HepG2 (cell line): Measurements from ENCODE around the gene RANBP3. TPM values are rescaled to one million over a fixed set of nuclear protein-coding genes. Genes with fewer than 3 reads are reported as not detected.

Experiments
- BRD4 ChIP-seq: sonication (generic); formaldehyde crosslinking; IDR thresholded peaks from 2 replicates; pipeline ENCODE4 v1.4.0; 2020; ENCODE audit warnings: missing genetic modification reagents
- GZF1 ChIP-seq: sonication (generic); formaldehyde crosslinking; IDR thresholded peaks from 2 replicates; pipeline ENCODE4 v1.5.1; 2020; ENCODE audit warnings: mild to moderate bottlenecking, missing genetic modification reagents
- KAT8 ChIP-seq: IDR thresholded peaks from 2 replicates; pipeline ENCODE4 v1.6.1; 2016; ENCODE audit warnings: missing genetic modification reagents, missing compliant biosample characterization
- MZF1 ChIP-seq: sonication (generic); formaldehyde crosslinking; IDR thresholded peaks from 2 replicates; pipeline ENCODE4 v1.8.1; 2023; ENCODE audit warnings: mild to moderate bottlenecking, missing genetic modification reagents, borderline replicate concordance
- PRPF4 ChIP-seq: fragments of 200-400 bp; formaldehyde crosslinking; IDR thresholded peaks from 2 replicates; pipeline ENCODE4 v1.6.1; 2016; ENCODE audit warnings: low read length, low read depth; ENCODE audit not compliant: poor library complexity, severe bottlenecking
- SOX13 ChIP-seq, 3 experiments: fragments of 450-650 bp in 1 of 3; sonication (generic) in 1 of 3; formaldehyde crosslinking in 1 of 3; IDR thresholded peaks in 2 of 3; conservative IDR thresholded peaks in 1 of 3; 2 replicates each; pipeline versions ENCODE4 v1.5.0 to v1.6.1; 2016 to 2020; ENCODE audit warnings: antibody characterized with exemption in 1 of 3, mild to moderate bottlenecking in 1 of 3, missing compliant biosample characterization in 1 of 3, missing genetic modification reagents in 1 of 3, moderate library complexity in 1 of 3
- ZKSCAN1 ChIP-seq: fragments of 150-350 bp; IDR thresholded peaks from 2 replicates; pipeline ENCODE4 v1.6.1; 2014; ENCODE audit warnings: low read length
- ZMYM2 ChIP-seq: sonication (generic); formaldehyde crosslinking; IDR thresholded peaks from 2 replicates; pipeline ENCODE4 v1.8.0; 2022; ENCODE audit warnings: mild to moderate bottlenecking, missing genetic modification reagents
- polyA plus RNA-seq, 8 experiments: library from polyadenylated mRNA; depleted of rRNA in 3 of 8; stranded (reverse) in 7 of 8; unstranded in 1 of 8; fragments of >200 nt; fragmentation: Illumina TruSeq in 4 of 8; extraction: Trizol in 4 of 8; gene quantifications; 2 replicates each; pipeline versions ENCODE4 v1.2.1 to v1.2.3, GENCODE V29; 2011 to 2016; ENCODE audit warnings: low read depth in 4 of 8, missing spikeins in 1 of 8, mixed read lengths in 1 of 8; ENCODE audit not compliant: insufficient read depth in 1 of 8
- total RNA-seq, 5 experiments: library from RNA; depleted of rRNA; stranded (reverse); fragments of >200 nt; fragmentation: Illumina TruSeq; extraction: Trizol; gene quantifications; 2 replicates each; pipeline ENCODE4 v1.2.3, GENCODE V29; 2016; ENCODE audit warnings: low read depth in 1 of 5
- TF ChIP-seq, protein P1 (sequence below): sonication (generic); formaldehyde crosslinking; IDR thresholded peaks from 2 replicates; pipeline ENCODE4 v1.9.0; 2021; ENCODE audit warnings: mild to moderate bottlenecking, missing genetic modification reagents

The RANBP3 gene
- total and polyA plus RNA-seq, 2 of the 13 experiments (the other 11 are each of a cell fraction or from before 2014, with no cell fraction given) = 39.5 to 149 TPM

DNA sequence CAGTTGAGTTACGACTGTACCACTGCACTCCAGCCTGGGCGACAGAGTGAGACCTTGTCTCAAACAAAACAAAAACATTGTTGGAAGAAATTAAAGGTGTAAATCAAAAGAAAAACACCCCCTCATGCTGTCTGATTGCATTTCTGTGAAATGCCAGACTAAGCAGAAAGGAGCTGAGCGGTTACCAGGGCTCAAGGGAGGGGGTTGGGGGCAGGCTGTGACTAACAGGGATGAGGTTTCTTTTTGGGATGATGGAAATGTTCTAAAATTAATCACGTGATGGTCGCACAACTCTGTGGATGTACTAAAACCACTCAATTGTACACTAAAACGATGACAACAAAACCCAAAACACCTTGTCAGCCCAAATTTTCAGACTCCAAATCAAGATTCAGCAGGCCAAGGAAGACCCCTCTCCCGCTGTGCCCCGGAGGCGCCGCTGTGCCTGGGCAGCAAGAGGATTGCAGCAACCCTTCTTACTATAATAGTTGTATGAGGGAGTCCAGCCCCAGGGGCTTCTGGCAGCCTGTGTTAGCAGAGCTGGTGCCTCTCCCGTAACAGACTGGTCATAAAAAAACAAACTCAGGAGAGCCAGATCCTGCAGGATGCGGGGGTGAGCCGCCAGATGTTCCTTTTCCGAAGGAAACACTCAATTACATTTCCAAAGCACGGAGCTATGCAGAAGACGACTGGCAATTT, 43.0 kb downstream of the RANBP3 start (continued):
- TF ChIP-seq, protein P1, sequence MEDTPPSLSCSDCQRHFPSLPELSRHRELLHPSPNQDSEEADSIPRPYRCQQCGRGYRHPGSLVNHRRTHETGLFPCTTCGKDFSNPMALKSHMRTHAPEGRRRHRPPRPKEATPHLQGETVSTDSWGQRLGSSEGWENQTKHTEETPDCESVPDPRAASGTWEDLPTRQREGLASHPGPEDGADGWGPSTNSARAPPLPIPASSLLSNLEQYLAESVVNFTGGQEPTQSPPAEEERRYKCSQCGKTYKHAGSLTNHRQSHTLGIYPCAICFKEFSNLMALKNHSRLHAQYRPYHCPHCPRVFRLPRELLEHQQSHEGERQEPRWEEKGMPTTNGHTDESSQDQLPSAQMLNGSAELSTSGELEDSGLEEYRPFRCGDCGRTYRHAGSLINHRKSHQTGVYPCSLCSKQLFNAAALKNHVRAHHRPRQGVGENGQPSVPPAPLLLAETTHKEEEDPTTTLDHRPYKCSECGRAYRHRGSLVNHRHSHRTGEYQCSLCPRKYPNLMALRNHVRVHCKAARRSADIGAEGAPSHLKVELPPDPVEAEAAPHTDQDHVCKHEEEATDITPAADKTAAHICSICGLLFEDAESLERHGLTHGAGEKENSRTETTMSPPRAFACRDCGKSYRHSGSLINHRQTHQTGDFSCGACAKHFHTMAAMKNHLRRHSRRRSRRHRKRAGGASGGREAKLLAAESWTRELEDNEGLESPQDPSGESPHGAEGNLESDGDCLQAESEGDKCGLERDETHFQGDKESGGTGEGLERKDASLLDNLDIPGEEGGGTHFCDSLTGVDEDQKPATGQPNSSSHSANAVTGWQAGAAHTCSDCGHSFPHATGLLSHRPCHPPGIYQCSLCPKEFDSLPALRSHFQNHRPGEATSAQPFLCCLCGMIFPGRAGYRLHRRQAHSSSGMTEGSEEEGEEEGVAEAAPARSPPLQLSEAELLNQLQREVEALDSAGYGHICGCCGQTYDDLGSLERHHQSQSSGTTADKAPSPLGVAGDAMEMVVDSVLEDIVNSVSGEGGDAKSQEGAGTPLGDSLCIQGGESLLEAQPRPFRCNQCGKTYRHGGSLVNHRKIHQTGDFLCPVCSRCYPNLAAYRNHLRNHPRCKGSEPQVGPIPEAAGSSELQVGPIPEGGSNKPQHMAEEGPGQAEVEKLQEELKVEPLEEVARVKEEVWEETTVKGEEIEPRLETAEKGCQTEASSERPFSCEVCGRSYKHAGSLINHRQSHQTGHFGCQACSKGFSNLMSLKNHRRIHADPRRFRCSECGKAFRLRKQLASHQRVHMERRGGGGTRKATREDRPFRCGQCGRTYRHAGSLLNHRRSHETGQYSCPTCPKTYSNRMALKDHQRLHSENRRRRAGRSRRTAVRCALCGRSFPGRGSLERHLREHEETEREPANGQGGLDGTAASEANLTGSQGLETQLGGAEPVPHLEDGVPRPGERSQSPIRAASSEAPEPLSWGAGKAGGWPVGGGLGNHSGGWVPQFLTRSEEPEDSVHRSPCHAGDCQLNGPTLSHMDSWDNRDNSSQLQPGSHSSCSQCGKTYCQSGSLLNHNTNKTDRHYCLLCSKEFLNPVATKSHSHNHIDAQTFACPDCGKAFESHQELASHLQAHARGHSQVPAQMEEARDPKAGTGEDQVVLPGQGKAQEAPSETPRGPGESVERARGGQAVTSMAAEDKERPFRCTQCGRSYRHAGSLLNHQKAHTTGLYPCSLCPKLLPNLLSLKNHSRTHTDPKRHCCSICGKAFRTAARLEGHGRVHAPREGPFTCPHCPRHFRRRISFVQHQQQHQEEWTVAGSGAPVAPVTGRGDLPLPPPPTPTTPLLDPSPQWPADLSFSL (CRISPR knock-in tag) = no peak
- no peak for TF ChIP-seq SOX13 (IDR thresholded peaks at IDR 0.05)
- TF ChIP-seq SOX13 (CRISPR knock-in tag; conservative IDR thresholded peaks at IDR 0.05 in 1 of 2, IDR thresholded peaks at IDR 0.05 in 1 of 2) = no peak
- TF ChIP-seq BRD4 (CRISPR knock-in tag) = no peak
- TF ChIP-seq KAT8 = no peak
- TF ChIP-seq MZF1 = no peak
- TF ChIP-seq ZKSCAN1 = no peak
- TF ChIP-seq ZMYM2 (CRISPR knock-in tag) = no peak
- no peak for TF ChIP-seq GZF1 (CRISPR knock-in tag)
- TF ChIP-seq PRPF4 = no peak
